ENCODE data around the gene KIF4B.

GRCh38 chr5:155001523-155001922, 12.0 kb upstream of the KIF4B start:
- no peak for TF ChIP-seq CTCF (IDR thresholded peaks at IDR 0.05)
- no peak for TF ChIP-seq POLR2A (IDR thresholded peaks at IDR 0.05)
